H1 (cell line): ENCODE data around the gene FNIP2. TPM values are rescaled to one million over a fixed set of nuclear protein-coding genes. Genes with fewer than 3 reads are reported as not detected.

Experiments
- CTCF ChIA-PET: fragments of 300-600 bp; sonication (Branson Sonifier 250); formaldehyde crosslinking; loops from one replicate; lab custom pipeline; 2021; ENCODE audit not compliant: partially characterized antibody; lab: Charles Lee
- POLR2A ChIA-PET: fragments of 300-600 bp; sonication (Branson Sonifier 250); formaldehyde crosslinking; loops from one replicate; lab custom pipeline; 2021; ENCODE audit warnings: inconsistent platforms; ENCODE audit not compliant: partially characterized antibody; lab: Charles Lee
- DNase-seq, 2 experiments: peaks; one replicate each; pipeline versions ENCODE4 v3.0.0 to v3.0.0-alpha.2; 2010 to 2022; ENCODE audit warnings: low spot score in 2 of 2, low read depth in 1 of 2, mixed read lengths in 1 of 2
- FAIRE-seq: peaks from 2 replicates; lab custom pipeline; 2011; peaks lifted over from hg19 to GRCh38; lab: Jason Lieb, UNC
- H2AFZ ChIP-seq: 2 replicates; pipeline ENCODE4 v1.8.1; 2012; ENCODE audit warnings: low read length, inconsistent platforms
- H2AK5ac ChIP-seq: 2 replicates; pipeline ENCODE4 v1.6.1; 2013; ENCODE audit warnings: low read depth, low read length
- H2BK120ac ChIP-seq: replicated peaks from 2 replicates; pipeline ENCODE3; 2013; ENCODE audit warnings: low read depth, low read length, inconsistent platforms
- H2BK12ac ChIP-seq: 2 replicates; pipeline ENCODE4 v1.6.1; 2013; ENCODE audit warnings: low read depth, low read length
- H2BK15ac ChIP-seq: 2 replicates; pipeline ENCODE4 v1.6.1; 2013; ENCODE audit warnings: low read length
- H2BK20ac ChIP-seq: 2 replicates; pipeline ENCODE4 v1.6.1; 2013; ENCODE audit warnings: low read length
- H2BK5ac ChIP-seq: 2 replicates; pipeline ENCODE4 v1.6.1; 2013; ENCODE audit warnings: low read depth, low read length
- H3K14ac ChIP-seq: 2 replicates; pipeline ENCODE4 v1.6.1; 2013; ENCODE audit warnings: inconsistent platforms; ENCODE audit not compliant: insufficient read length
- H3K18ac ChIP-seq: 2 replicates; pipeline ENCODE4 v1.6.1; 2013; ENCODE audit warnings: low read length; ENCODE audit errors: extremely low read depth
- H3K23ac ChIP-seq: 2 replicates; pipeline ENCODE4 v1.6.1; 2013; ENCODE audit warnings: inconsistent platforms; ENCODE audit not compliant: insufficient read length
- H3K23me2 ChIP-seq: 2 replicates; pipeline ENCODE4 v1.6.1; 2013; ENCODE audit warnings: low read depth, low read length
- H3K27ac ChIP-seq: 2 replicates; pipeline ENCODE4 v1.6.1; 2011; ENCODE audit warnings: low read depth, low read length, inconsistent platforms
- H3K27me3 ChIP-seq, 4 experiments: replicated peaks in 1 of 4; 1 replicate in 1 of 4; 2 replicates in 3 of 4; pipeline versions ENCODE4 v1.6.1 to v1.8.1; 2011 to 2013; ENCODE audit warnings: low read length in 3 of 4, mild to moderate bottlenecking in 3 of 4, inconsistent platforms in 2 of 4, mixed read lengths in 2 of 4, moderate library complexity in 1 of 4; ENCODE audit not compliant: control insufficient read depth in 3 of 4, insufficient read depth in 3 of 4; ENCODE audit errors: extremely low read depth in 1 of 4
- H3K36me3 ChIP-seq, 4 experiments: 2 replicates each; pipeline versions ENCODE4 v1.6.1 to v1.8.1; 2011 to 2013; ENCODE audit warnings: mild to moderate bottlenecking in 4 of 4, low read length in 3 of 4, moderate library complexity in 2 of 4, control low read depth in 1 of 4, inconsistent platforms in 1 of 4; ENCODE audit not compliant: insufficient read depth in 4 of 4, control insufficient read depth in 2 of 4
- H3K4ac ChIP-seq: replicated peaks from 2 replicates; pipeline ENCODE3; 2013; ENCODE audit warnings: low read length, low read depth, mixed read lengths, inconsistent platforms; ENCODE audit not compliant: insufficient read length
- H3K4me1 ChIP-seq, 4 experiments: replicated peaks in 1 of 4; 1 replicate in 1 of 4; 2 replicates in 3 of 4; pipeline versions ENCODE4 v1.6.1 to v1.8.1; 2011 to 2013; ENCODE audit warnings: low read length in 3 of 4, inconsistent platforms in 2 of 4, mixed read lengths in 1 of 4; ENCODE audit not compliant: insufficient read depth in 4 of 4, control insufficient read depth in 3 of 4
- H3K4me2 ChIP-seq, 2 experiments: 2 replicates each; pipeline versions ENCODE4 v1.6.1 to v1.8.1; 2011 to 2013; ENCODE audit warnings: low read depth in 2 of 2, low read length in 2 of 2, control low read depth in 1 of 2, inconsistent platforms in 1 of 2, mild to moderate bottlenecking in 1 of 2; ENCODE audit not compliant: insufficient read depth in 1 of 2
- H3K4me3 ChIP-seq, 4 experiments: fragments of 200-600, 300-600 bp in 1 of 4; sonication (generic), shearing (Covaris generic), sonication (Bioruptor Twin) in 1 of 4; 2 replicates each; pipeline versions ENCODE4 v1.5.1 to v1.8.1; 2011 to 2016; ENCODE audit warnings: low read length in 4 of 4, low read depth in 3 of 4, control low read depth in 2 of 4, inconsistent platforms in 2 of 4, mild to moderate bottlenecking in 2 of 4, mixed read lengths in 1 of 4, moderate library complexity in 1 of 4; ENCODE audit not compliant: insufficient read depth in 2 of 4; ENCODE audit errors: extremely low read depth in 1 of 4
- H3K56ac ChIP-seq: replicated peaks from 2 replicates; pipeline ENCODE3; 2013; ENCODE audit warnings: low read depth, mild to moderate bottlenecking, mixed read lengths, low read length, inconsistent platforms; ENCODE audit not compliant: insufficient read length
- H3K79me1 ChIP-seq: 2 replicates; pipeline ENCODE4 v1.6.1; 2013; ENCODE audit warnings: low read depth, low read length, control low read depth
- H3K79me2 ChIP-seq, 2 experiments: 2 replicates each; pipeline versions ENCODE4 v1.6.1 to v1.8.1; 2012 to 2013; ENCODE audit warnings: low read length in 2 of 2, mild to moderate bottlenecking in 2 of 2, inconsistent platforms in 1 of 2; ENCODE audit not compliant: insufficient read depth in 2 of 2, control insufficient read depth in 1 of 2
- H3K9ac ChIP-seq, 4 experiments: replicated peaks in 1 of 4; 1 replicate in 1 of 4; 2 replicates in 3 of 4; pipeline versions ENCODE4 v1.6.1 to v1.8.1; 2011 to 2013; ENCODE audit warnings: low read depth in 3 of 4, low read length in 3 of 4, control low read depth in 2 of 4, mild to moderate bottlenecking in 2 of 4, moderate library complexity in 2 of 4, inconsistent platforms in 1 of 4; ENCODE audit errors: extremely low read depth in 1 of 4
- H3K9me3 ChIP-seq, 2 experiments: 2 replicates each; pipeline versions ENCODE4 v1.6.1 to v1.8.1; 2012 to 2013; ENCODE audit warnings: mild to moderate bottlenecking in 2 of 2, moderate library complexity in 2 of 2, control low read depth in 1 of 2, inconsistent platforms in 1 of 2, low read depth in 1 of 2, low read length in 1 of 2, mixed read lengths in 1 of 2; ENCODE audit not compliant: insufficient read depth in 2 of 2
- H4K20me1 ChIP-seq, 2 experiments: replicated peaks in 1 of 2; 2 replicates each; pipeline versions ENCODE3 to v1.8.1; 2011 to 2013; ENCODE audit warnings: inconsistent platforms in 2 of 2, low read length in 2 of 2, mild to moderate bottlenecking in 1 of 2; ENCODE audit not compliant: insufficient read depth in 2 of 2, control insufficient read depth in 1 of 2
- H4K5ac ChIP-seq: 2 replicates; pipeline ENCODE4 v1.6.1; 2013; ENCODE audit warnings: low read length, low read depth, mixed read lengths, inconsistent platforms; ENCODE audit not compliant: insufficient read length
- H4K8ac ChIP-seq: 2 replicates; pipeline ENCODE4 v1.8.0; 2013; ENCODE audit warnings: mild to moderate bottlenecking, moderate library complexity, low read length, inconsistent platforms; ENCODE audit not compliant: insufficient read depth; ENCODE audit errors: extremely low read depth
- H4K91ac ChIP-seq: replicated peaks from 2 replicates; pipeline ENCODE3; 2013; ENCODE audit warnings: low read length, mixed read lengths, inconsistent platforms; ENCODE audit not compliant: insufficient read length
- BACH1 ChIP-seq: IDR thresholded peaks from 2 replicates; pipeline ENCODE4 v1.6.1; 2012; ENCODE audit warnings: low read length, improper control_type of control experiment
- CBX8 ChIP-seq: fragments of 300-800, 300-1000 bp; sonication (generic); IDR thresholded peaks from 2 replicates; pipeline ENCODE4 v1.7.1; 2016; ENCODE audit warnings: low read depth, low read length, borderline replicate concordance
- CREB1 ChIP-seq: IDR thresholded peaks from 2 replicates; pipeline ENCODE4 v1.6.1; 2012; ENCODE audit warnings: inconsistent platforms
- EZH2 ChIP-seq: fragments of 200-600 bp; sonication (generic); IDR thresholded peaks from 2 replicates; pipeline ENCODE4 v1.7.1; 2012; ENCODE audit warnings: low read depth, mild to moderate bottlenecking, moderate library complexity, low read length, inconsistent platforms; ENCODE audit not compliant: severe bottlenecking
- FOSL1 ChIP-seq: IDR thresholded peaks from 2 replicates; pipeline ENCODE4 v1.6.1; 2011; ENCODE audit warnings: mild to moderate bottlenecking, low read depth, low read length, moderate library complexity; ENCODE audit not compliant: insufficient read depth
- GABPA ChIP-seq: IDR thresholded peaks from 2 replicates; pipeline ENCODE4 v1.6.1; 2011; ENCODE audit warnings: mild to moderate bottlenecking, low read length, moderate library complexity, borderline replicate concordance; ENCODE audit not compliant: insufficient read depth
- GTF2F1 ChIP-seq: IDR thresholded peaks from 2 replicates; pipeline ENCODE4 v1.6.1; 2012; ENCODE audit warnings: low read depth, low read length, improper control_type of control experiment, borderline replicate concordance
- RNF2 ChIP-seq: fragments of 200-900, 300-1000 bp; sonication (generic); IDR thresholded peaks from 2 replicates; pipeline ENCODE4 v1.7.1; 2016; ENCODE audit warnings: borderline replicate concordance, low read depth, mild to moderate bottlenecking, antibody characterized with exemption, low read length; ENCODE audit not compliant: poor library complexity, severe bottlenecking; ENCODE audit errors: missing control alignments
- SIRT6 ChIP-seq: IDR thresholded peaks from one replicate; pipeline ENCODE4 v1.7.1; 2012; ENCODE audit warnings: low read length, inconsistent platforms
- SP2 ChIP-seq: IDR thresholded peaks from 2 replicates; pipeline ENCODE4 v1.6.1; 2012; ENCODE audit warnings: mild to moderate bottlenecking, low read length, inconsistent platforms
- SRF ChIP-seq: IDR thresholded peaks from 2 replicates; pipeline ENCODE4 v1.6.1; 2011; ENCODE audit warnings: mild to moderate bottlenecking, low read depth, low read length, moderate library complexity
- TAF7 ChIP-seq: optimal IDR thresholded peaks from 2 replicates; pipeline ENCODE3; 2011; ENCODE audit warnings: low read depth, mild to moderate bottlenecking, inconsistent platforms, low read length, moderate library complexity, borderline replicate concordance
- WGBS, 2 experiments: shearing (Covaris generic) in 1 of 2; methylation state at CpG; one replicate each; pipeline versions ENCODE4 v1.1.6 to v1.1.7; 2013 to 2015; ENCODE audit warnings: low lambda C conversion rate in 2 of 2, mixed read lengths in 2 of 2, inconsistent platforms in 1 of 2, low coverage in 1 of 2, missing lambda C conversion rate in 1 of 2; ENCODE audit not compliant: insufficient replicate concordance in 2 of 2, insufficient coverage in 1 of 2, insufficient read length in 1 of 2; ENCODE audit errors: extremely low coverage in 1 of 2, missing lambda C conversion rate in 1 of 2; 5-methylcytosine and 5-hydroxymethylcytosine counted together
- polyA plus RNA-seq, 7 experiments: library from polyadenylated mRNA; depleted of rRNA in 3 of 7; stranded (reverse) in 5 of 7; unstranded in 2 of 7; fragments of >200 nt in 5 of 7; fragments of 200-250 nt in 2 of 7; gene quantifications; 1 replicate in 5 of 7; 2 replicates in 1 of 7; 4 replicates in 1 of 7; pipeline versions ENCODE4 v1.2.1 to v1.2.3, GENCODE V29; 2011 to 2013; ENCODE audit warnings: missing spikeins in 2 of 7, mixed read lengths in 2 of 7
- total RNA-seq: library from RNA; stranded (reverse); fragmentation: NEBNext Ultra II Directional; extraction: Animal tissue kit (Norgen Biotek cat#: 25700); gene quantifications from 2 replicates; pipeline ENCODE4 v1.2.1, GENCODE V29; 2021
- TF ChIP-seq, protein P1 (sequence below): IDR thresholded peaks from 2 replicates; pipeline ENCODE4 v1.6.1; 2012; ENCODE audit warnings: low read length, inconsistent platforms

Gene FNIP2
- total and polyA plus RNA-seq, 2 of the 8 experiments (the other 6 are each of a cell fraction or from before 2014, with no cell fraction given), result 4.0 to 13.0 TPM

DNA sequence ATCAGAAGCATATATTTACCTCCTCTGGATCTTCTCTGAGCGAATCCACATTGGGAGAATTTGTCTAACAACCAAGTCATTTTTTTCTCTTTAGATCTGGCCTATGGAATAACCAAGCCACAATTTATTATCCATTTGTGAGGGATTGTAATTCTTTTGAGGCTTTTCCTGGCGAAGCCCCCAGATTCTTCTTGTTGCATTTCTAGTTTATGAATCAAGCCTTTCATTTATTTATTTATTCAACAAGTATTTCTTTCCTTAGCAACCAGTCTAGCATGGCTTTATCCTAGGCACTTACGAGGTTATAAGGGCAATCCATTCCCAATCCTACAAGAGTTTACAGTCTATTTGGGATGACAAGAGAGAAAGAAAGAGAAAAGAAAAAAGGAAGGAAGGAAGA is 18.4 kb upstream of the FNIP2 start:
- Histone ChIP-seq H2BK12ac (no peak overlapping the region), H2AK5ac (no peak overlapping the region), H2BK15ac (no peak overlapping the region), H3K18ac (no peak overlapping the region), H2BK20ac (no peak overlapping the region), H3K4ac (no peak overlapping the region), H3K36me3 (peaks cover 0 to 3% (median 0%) of the 10 kb centered on the region in 4 experiments; a peak in 1 of 8 replicates), H2AFZ (no peak overlapping the region), H3K23ac (no peak overlapping the region), H3K56ac (no peak overlapping the region), H4K20me1 (no peaks in the 10 kb centered on the region), H3K79me2 (no peaks in the 10 kb centered on the region), H3K4me1 (no peaks in the 10 kb centered on the region), H3K9ac (no peak overlapping the region), H3K27me3 (no peaks in the 10 kb centered on the region), H4K91ac (no peak overlapping the region), H4K8ac (no peak overlapping the region), H3K79me1 (no peaks in the 10 kb centered on the region), H2BK120ac (no peak overlapping the region), H3K4me2 (no peak overlapping the region), H3K23me2 (no peaks in the 10 kb centered on the region), H3K14ac (no peak overlapping the region), H2BK5ac (no peak overlapping the region), H3K27ac (no peak overlapping the region), H3K9me3 (peaks cover 0 to 13% of the 10 kb centered on the region in 2 experiments; a peak in 3 of 4 replicates), H3K4me3 (no peak overlapping the region), H4K5ac (no peak overlapping the region)
- no peak for DNase-seq
- WGBS, 2 experiments, result 84% methylated on average over 3 of the region's 3 CpGs; no CpG with 5 or more reads in 1 of the 2 experiments
- ChIA-PET POLR2A (no interaction called here), CTCF (no interaction called here)
- FAIRE-seq, result no peak
- TF ChIP-seq TAF7 (no peak), GTF2F1 (no peak), SP2 (no peak), CREB1 (no peak), EZH2 (no peak), CBX8 (no peak), SIRT6 (no peak), BACH1 (no peak), FOSL1 (no peak), RNF2 (no peak), SRF (no peak), GABPA (no peak)
- TF ChIP-seq, protein P1, sequence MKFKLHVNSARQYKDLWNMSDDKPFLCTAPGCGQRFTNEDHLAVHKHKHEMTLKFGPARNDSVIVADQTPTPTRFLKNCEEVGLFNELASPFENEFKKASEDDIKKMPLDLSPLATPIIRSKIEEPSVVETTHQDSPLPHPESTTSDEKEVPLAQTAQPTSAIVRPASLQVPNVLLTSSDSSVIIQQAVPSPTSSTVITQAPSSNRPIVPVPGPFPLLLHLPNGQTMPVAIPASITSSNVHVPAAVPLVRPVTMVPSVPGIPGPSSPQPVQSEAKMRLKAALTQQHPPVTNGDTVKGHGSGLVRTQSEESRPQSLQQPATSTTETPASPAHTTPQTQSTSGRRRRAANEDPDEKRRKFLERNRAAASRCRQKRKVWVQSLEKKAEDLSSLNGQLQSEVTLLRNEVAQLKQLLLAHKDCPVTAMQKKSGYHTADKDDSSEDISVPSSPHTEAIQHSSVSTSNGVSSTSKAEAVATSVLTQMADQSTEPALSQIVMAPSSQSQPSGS, result no peak
